GM12878 (cell line): ENCODE measurements around the gene STX12. TPM values are rescaled to one million over a fixed set of nuclear protein-coding genes. Genes with fewer than 3 reads are reported as not detected.

Experiments
- ATAC-seq: fragments of 200-7000 bp; cut with Tn5 transposase; 3 replicates; pipeline ENCODE4 v1.9.1; 2020; ENCODE audit warnings: mild to moderate bottlenecking, moderate library complexity
- BruUV-seq: library from RNA; stranded (reverse); fragments of 400-500 nt; replicated peaks from 2 replicates; lab custom pipeline; 2021; lab: Mats Ljungman, UMichigan
- CTCF ChIA-PET: fragments of 300-600 bp; sonication (Branson Sonifier 250); formaldehyde crosslinking; extraction: SDS; loops from one replicate; lab custom pipeline; 2021; ENCODE audit warnings: inconsistent platforms; lab: Yijun Ruan, JAX
- POLR2A ChIA-PET: fragments of 350-600 bp; formaldehyde crosslinking; extraction: SDS; loops from one replicate; lab custom pipeline; 2021; ENCODE audit warnings: inconsistent platforms; lab: Charles Lee
- RAD21 ChIA-PET: fragments of 300-600 bp; sonication (Branson Sonifier 250); formaldehyde crosslinking; loops from one replicate; lab custom pipeline; 2023; ENCODE audit warnings: antibody characterized with exemption; ENCODE audit not compliant: unreplicated experiment; lab: Charles Lee
- SMC1A ChIA-PET: fragments of 300-600 bp; sonication (Branson Sonifier 250); formaldehyde crosslinking; loops from one replicate; lab custom pipeline; 2023; ENCODE audit not compliant: unreplicated experiment, uncharacterized antibody; lab: Charles Lee
- DNase-seq: peaks from one replicate; pipeline ENCODE4 v3.0.0-alpha.2; 2011; ENCODE audit warnings: low read depth, low spot score
- FAIRE-seq: peaks from 3 replicates; lab custom pipeline; 2011; peaks lifted over from hg19 to GRCh38; lab: Jason Lieb, UNC
- H2AFZ ChIP-seq: 2 replicates; pipeline ENCODE4 v1.6.0; 2011; ENCODE audit warnings: low read depth, low read length, control low read depth; ENCODE audit not compliant: control insufficient read depth
- H3K27ac ChIP-seq: 2 replicates; pipeline ENCODE4 v1.5.1; 2011; ENCODE audit warnings: control low read depth; ENCODE audit not compliant: control insufficient read depth, insufficient read depth
- H3K27me3 ChIP-seq, 2 experiments: replicated peaks in 1 of 2; 2 replicates each; pipeline versions ENCODE4 v1.6.0 to v1.6.1; 2011; ENCODE audit warnings: low read length in 1 of 2; ENCODE audit not compliant: control insufficient read depth in 2 of 2, insufficient read depth in 2 of 2
- H3K36me3 ChIP-seq, 2 experiments: 2 replicates each; pipeline ENCODE4 v1.5.1; 2011; ENCODE audit warnings: low read length in 1 of 2; ENCODE audit not compliant: control insufficient read depth in 2 of 2, insufficient read depth in 2 of 2
- H3K4me1 ChIP-seq: 2 replicates; pipeline ENCODE4 v1.6.1; 2011; ENCODE audit warnings: mild to moderate bottlenecking, low read length, moderate library complexity, mixed read lengths; ENCODE audit not compliant: control insufficient read depth, insufficient read depth
- H3K4me2 ChIP-seq: 2 replicates; pipeline ENCODE4 v1.6.0; 2011; ENCODE audit warnings: control low read depth; ENCODE audit not compliant: control insufficient read depth, insufficient read depth
- H3K4me3 ChIP-seq: fragments of 200-600 bp; sonication (generic); 2 replicates; pipeline ENCODE4 v1.5.1; 2016
- H3K79me2 ChIP-seq: 2 replicates; pipeline ENCODE4 v1.6.0; 2011; ENCODE audit warnings: low read length; ENCODE audit not compliant: control insufficient read depth, insufficient read depth
- H3K9ac ChIP-seq: 2 replicates; pipeline ENCODE4 v1.8.0; 2011; ENCODE audit warnings: low read length, control low read depth, mixed read lengths; ENCODE audit not compliant: control insufficient read depth, insufficient read depth
- H3K9me3 ChIP-seq: replicated peaks from 3 replicates; pipeline ENCODE4 v1.5.1; 2011; ENCODE audit warnings: mild to moderate bottlenecking, low read length; ENCODE audit not compliant: control insufficient read depth, insufficient read depth
- H4K20me1 ChIP-seq: 2 replicates; pipeline ENCODE4 v1.6.0; 2011; ENCODE audit not compliant: control insufficient read depth, insufficient read depth
- EZH2 ChIP-seq: IDR thresholded peaks from 2 replicates; pipeline ENCODE4 v1.6.1; 2012; ENCODE audit warnings: low read depth, mild to moderate bottlenecking, control low read depth, inconsistent platforms, low read length, borderline replicate concordance; ENCODE audit not compliant: control insufficient read depth
- FOS ChIP-seq: IDR thresholded peaks from 3 replicates; pipeline ENCODE4 v1.6.1; 2011; ENCODE audit warnings: borderline replicate concordance; ENCODE audit not compliant: insufficient read length; ENCODE audit errors: extremely low read depth
- NRF1 ChIP-seq: conservative IDR thresholded peaks from 2 replicates; pipeline ENCODE4 v1.6.1; 2011; ENCODE audit warnings: mild to moderate bottlenecking, low read depth, low read length, improper control_type of control experiment
- PAX8 ChIP-seq: fragments of 450-650 bp; IDR thresholded peaks from 2 replicates; pipeline ENCODE4 v1.6.1; 2017; ENCODE audit warnings: mild to moderate bottlenecking, moderate library complexity
- SP1 ChIP-seq: IDR thresholded peaks from one replicate; pipeline ENCODE4 v1.6.1; 2011; ENCODE audit warnings: low read depth, low read length
- TBL1XR1 ChIP-seq: IDR thresholded peaks from 2 replicates; pipeline ENCODE4 v1.6.1; 2012; ENCODE audit warnings: low read depth, low read length, improper control_type of control experiment
- WGBS: methylation state at CpG from one replicate; pipeline ENCODE4 v1.1.6; 2016; ENCODE audit warnings: low lambda C conversion rate; ENCODE audit not compliant: insufficient replicate concordance, insufficient coverage; ENCODE audit errors: missing lambda C conversion rate; 5-methylcytosine and 5-hydroxymethylcytosine counted together
- in situ Hi-C: fragments of 300-500 bp; cut with MboI; formaldehyde crosslinking; loops from 9 replicates; pipeline ENCODE4 v1.14.3; 2018; ENCODE audit warnings: mixed read lengths
- intact Hi-C: fragments of 100-400 bp; cut with micrococcal nuclease; formaldehyde crosslinking; loops from one replicate; pipeline ENCODE4 v1.14.2; 2022; ENCODE audit not compliant: unreplicated experiment
- polyA plus RNA-seq, 11 experiments: library from polyadenylated mRNA; depleted of rRNA in 4 of 11; unstranded in 6 of 11; stranded (reverse) in 5 of 11; fragments of >200 nt; fragmentation: Nextera tagmentation in 4 of 11; fragmentation: Illumina TruSeq in 1 of 11; extraction: Ambion mirVana in 4 of 11; extraction: Trizol in 1 of 11; gene quantifications; 1 replicate in 1 of 11; 2 replicates in 10 of 11; pipeline versions ENCODE4 v1.2.1 to v1.2.3, GENCODE V29; 2011 to 2016; ENCODE audit warnings: inconsistent platforms in 2 of 11, missing spikeins in 2 of 11, low read depth in 1 of 11
- total RNA-seq, 4 experiments: library from RNA; depleted of rRNA in 3 of 4; stranded (reverse); fragments of >200 nt in 3 of 4; fragmentation: Illumina TruSeq in 1 of 4; extraction: Trizol in 1 of 4; gene quantifications; 2 replicates each; pipeline versions ENCODE4 v1.2.1 to v1.2.3, GENCODE V29; 2013 to 2021
- TF ChIP-seq, protein P1 (sequence below): IDR thresholded peaks from 2 replicates; pipeline ENCODE4 v1.6.1; 2012; ENCODE audit warnings: mild to moderate bottlenecking, low read depth, low read length
- TF ChIP-seq, protein P2 (sequence below): IDR thresholded peaks from 2 replicates; pipeline ENCODE4 v1.6.1; 2012; ENCODE audit warnings: improper control_type of control experiment, low read depth, low read length; ENCODE audit not compliant: insufficient replicate concordance

Gene STX12
- total and polyA plus RNA-seq, 10 of the 15 experiments (the other 5 are each of a cell fraction or from before 2014, with no cell fraction given), result 20.2 to 35.0 (median 28.1) TPM

DNA sequence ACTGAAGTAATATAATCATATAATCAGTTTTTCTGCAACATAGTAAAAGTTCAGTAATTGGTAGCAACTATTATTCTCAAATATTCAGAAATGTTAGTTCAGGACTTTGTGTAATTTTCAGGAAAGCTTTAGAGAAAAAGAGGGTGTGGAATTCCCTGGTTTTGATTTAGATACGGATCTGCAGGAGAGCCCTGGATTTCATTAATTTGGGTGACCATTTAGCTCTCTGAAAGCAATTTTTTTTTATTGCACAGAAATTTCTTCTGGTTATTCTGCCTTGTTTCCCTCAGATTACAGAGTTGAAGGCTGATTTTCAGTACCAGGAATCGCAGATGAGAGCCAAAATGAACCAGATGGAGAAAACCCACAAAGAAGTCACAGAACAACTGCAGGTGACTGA lies 13.8 kb upstream of the STX12 start:
- in situ Hi-C loops, result no loop called here
- no peak overlapping the region for H3K4me2 ChIP-seq
- no peak for DNase-seq
- no TSS peak for BruUV-seq
- no peaks in the 10 kb centered on the region for H3K4me1 ChIP-seq
- 92% methylated on average over 2 of the region's 2 CpGs for WGBS
- H3K9ac ChIP-seq, result no peak overlapping the region
- intact Hi-C loops, result no loop called here
- TF ChIP-seq SP1 (no peak), NRF1 (no peak), FOS (no peak), PAX8 (no peak), EZH2 (no peak), TBL1XR1 (no peak)
- TF ChIP-seq, protein P1, sequence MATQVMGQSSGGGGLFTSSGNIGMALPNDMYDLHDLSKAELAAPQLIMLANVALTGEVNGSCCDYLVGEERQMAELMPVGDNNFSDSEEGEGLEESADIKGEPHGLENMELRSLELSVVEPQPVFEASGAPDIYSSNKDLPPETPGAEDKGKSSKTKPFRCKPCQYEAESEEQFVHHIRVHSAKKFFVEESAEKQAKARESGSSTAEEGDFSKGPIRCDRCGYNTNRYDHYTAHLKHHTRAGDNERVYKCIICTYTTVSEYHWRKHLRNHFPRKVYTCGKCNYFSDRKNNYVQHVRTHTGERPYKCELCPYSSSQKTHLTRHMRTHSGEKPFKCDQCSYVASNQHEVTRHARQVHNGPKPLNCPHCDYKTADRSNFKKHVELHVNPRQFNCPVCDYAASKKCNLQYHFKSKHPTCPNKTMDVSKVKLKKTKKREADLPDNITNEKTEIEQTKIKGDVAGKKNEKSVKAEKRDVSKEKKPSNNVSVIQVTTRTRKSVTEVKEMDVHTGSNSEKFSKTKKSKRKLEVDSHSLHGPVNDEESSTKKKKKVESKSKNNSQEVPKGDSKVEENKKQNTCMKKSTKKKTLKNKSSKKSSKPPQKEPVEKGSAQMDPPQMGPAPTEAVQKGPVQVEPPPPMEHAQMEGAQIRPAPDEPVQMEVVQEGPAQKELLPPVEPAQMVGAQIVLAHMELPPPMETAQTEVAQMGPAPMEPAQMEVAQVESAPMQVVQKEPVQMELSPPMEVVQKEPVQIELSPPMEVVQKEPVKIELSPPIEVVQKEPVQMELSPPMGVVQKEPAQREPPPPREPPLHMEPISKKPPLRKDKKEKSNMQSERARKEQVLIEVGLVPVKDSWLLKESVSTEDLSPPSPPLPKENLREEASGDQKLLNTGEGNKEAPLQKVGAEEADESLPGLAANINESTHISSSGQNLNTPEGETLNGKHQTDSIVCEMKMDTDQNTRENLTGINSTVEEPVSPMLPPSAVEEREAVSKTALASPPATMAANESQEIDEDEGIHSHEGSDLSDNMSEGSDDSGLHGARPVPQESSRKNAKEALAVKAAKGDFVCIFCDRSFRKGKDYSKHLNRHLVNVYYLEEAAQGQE, result no peak
- TF ChIP-seq, protein P2, sequence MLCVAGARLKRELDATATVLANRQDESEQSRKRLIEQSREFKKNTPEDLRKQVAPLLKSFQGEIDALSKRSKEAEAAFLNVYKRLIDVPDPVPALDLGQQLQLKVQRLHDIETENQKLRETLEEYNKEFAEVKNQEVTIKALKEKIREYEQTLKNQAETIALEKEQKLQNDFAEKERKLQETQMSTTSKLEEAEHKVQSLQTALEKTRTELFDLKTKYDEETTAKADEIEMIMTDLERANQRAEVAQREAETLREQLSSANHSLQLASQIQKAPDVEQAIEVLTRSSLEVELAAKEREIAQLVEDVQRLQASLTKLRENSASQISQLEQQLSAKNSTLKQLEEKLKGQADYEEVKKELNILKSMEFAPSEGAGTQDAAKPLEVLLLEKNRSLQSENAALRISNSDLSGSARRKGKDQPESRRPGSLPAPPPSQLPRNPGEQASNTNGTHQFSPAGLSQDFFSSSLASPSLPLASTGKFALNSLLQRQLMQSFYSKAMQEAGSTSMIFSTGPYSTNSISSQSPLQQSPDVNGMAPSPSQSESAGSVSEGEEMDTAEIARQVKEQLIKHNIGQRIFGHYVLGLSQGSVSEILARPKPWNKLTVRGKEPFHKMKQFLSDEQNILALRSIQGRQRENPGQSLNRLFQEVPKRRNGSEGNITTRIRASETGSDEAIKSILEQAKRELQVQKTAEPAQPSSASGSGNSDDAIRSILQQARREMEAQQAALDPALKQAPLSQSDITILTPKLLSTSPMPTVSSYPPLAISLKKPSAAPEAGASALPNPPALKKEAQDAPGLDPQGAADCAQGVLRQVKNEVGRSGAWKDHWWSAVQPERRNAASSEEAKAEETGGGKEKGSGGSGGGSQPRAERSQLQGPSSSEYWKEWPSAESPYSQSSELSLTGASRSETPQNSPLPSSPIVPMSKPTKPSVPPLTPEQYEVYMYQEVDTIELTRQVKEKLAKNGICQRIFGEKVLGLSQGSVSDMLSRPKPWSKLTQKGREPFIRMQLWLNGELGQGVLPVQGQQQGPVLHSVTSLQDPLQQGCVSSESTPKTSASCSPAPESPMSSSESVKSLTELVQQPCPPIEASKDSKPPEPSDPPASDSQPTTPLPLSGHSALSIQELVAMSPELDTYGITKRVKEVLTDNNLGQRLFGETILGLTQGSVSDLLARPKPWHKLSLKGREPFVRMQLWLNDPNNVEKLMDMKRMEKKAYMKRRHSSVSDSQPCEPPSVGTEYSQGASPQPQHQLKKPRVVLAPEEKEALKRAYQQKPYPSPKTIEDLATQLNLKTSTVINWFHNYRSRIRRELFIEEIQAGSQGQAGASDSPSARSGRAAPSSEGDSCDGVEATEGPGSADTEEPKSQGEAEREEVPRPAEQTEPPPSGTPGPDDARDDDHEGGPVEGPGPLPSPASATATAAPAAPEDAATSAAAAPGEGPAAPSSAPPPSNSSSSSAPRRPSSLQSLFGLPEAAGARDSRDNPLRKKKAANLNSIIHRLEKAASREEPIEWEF, result no peak
- H3K79me2 ChIP-seq, result no peaks in the 10 kb centered on the region
- H3K4me3 ChIP-seq, result no peak overlapping the region
- no peaks in the 10 kb centered on the region for H3K27me3 ChIP-seq
- POLR2A ChIA-PET, result interaction anchor here (0.6 kb wide), 3 partner anchors 148 to 1352 kb away, joined by 3 to 6 read pairs (median 3); no protein-coding TSS in a partner anchor
- RAD21 ChIA-PET, result no interaction called here
- SMC1A ChIA-PET, result no interaction called here
- 0 out of 4 replicates have a peak, but pooled peaks cover 0 to 8% of the 10 kb centered on the region in 2 experiments for H3K36me3 ChIP-seq
- CTCF ChIA-PET, result interaction anchor here (1.4 kb wide), 2 partner anchors 9 to 34 kb away, joined by 4 to 7 read pairs; partner anchors contain the start of gene FAM76A
- no peaks in the 10 kb centered on the region for H4K20me1 ChIP-seq
- no peak for FAIRE-seq
- no peak overlapping the region for H2AFZ ChIP-seq
- no peak overlapping the region for H3K27ac ChIP-seq
- no peak for ATAC-seq
- H3K9me3 ChIP-seq, result no peaks in the 10 kb centered on the region
